Measurements from ENCODE around the gene MAST4.

MAST4 gene

GRCh38 chr5:66642538-66642937 is 46.3 kb downstream of the MAST4 start:
- Histone ChIP-seq H3K27me3 (ENCODE audit: insufficient read depth, poor library complexity, severe bottlenecking) (no peaks in the 10 kb centered on the region), H3K4me3 (ENCODE audit: severe bottlenecking) (no peak overlapping the region), H3K4me1 (ENCODE audit: insufficient read depth, poor library complexity, severe bottlenecking) (no peaks in the 10 kb centered on the region), H3K9me3 (ENCODE audit: severe bottlenecking) (no peaks in the 10 kb centered on the region), H3K27ac (ENCODE audit: poor library complexity, severe bottlenecking) (no peak overlapping the region), H3K36me3 (ENCODE audit: low read depth) (no peaks in the 10 kb centered on the region)
- TF ChIP-seq, protein P1, sequence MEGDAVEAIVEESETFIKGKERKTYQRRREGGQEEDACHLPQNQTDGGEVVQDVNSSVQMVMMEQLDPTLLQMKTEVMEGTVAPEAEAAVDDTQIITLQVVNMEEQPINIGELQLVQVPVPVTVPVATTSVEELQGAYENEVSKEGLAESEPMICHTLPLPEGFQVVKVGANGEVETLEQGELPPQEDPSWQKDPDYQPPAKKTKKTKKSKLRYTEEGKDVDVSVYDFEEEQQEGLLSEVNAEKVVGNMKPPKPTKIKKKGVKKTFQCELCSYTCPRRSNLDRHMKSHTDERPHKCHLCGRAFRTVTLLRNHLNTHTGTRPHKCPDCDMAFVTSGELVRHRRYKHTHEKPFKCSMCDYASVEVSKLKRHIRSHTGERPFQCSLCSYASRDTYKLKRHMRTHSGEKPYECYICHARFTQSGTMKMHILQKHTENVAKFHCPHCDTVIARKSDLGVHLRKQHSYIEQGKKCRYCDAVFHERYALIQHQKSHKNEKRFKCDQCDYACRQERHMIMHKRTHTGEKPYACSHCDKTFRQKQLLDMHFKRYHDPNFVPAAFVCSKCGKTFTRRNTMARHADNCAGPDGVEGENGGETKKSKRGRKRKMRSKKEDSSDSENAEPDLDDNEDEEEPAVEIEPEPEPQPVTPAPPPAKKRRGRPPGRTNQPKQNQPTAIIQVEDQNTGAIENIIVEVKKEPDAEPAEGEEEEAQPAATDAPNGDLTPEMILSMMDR (IDR thresholded peaks at IDR 0.05; ENCODE audit: poor library complexity, severe bottlenecking): no peak
- DNase-seq (ENCODE audit: low spot score) (no peak), ATAC-seq (ENCODE audit: low read depth) (no peak)

DNA sequence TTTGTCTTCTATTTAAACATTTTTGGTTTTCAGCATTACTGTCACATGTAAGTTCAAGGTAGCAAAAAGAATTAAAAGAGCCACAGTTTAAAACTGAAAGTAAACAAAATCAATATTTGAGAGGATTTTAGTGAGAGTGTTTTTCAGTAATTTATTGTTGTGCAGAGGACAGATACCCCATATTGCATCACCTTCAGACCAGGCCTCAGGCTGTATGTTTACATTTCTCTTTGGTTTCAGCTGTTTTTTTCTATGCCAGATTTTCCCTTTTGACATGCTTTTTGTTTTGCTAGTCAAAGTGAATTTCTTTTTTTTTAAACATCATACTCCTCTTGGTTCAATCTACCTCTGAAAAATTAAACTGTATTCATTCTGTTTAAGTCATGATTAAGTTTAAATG is 47.2 kb downstream of the MAST4 start:
- TF ChIP-seq, protein P1 (IDR thresholded peaks at IDR 0.05; ENCODE audit: poor library complexity, severe bottlenecking): no peak
- no peak for ATAC-seq (ENCODE audit: low read depth)

DNA sequence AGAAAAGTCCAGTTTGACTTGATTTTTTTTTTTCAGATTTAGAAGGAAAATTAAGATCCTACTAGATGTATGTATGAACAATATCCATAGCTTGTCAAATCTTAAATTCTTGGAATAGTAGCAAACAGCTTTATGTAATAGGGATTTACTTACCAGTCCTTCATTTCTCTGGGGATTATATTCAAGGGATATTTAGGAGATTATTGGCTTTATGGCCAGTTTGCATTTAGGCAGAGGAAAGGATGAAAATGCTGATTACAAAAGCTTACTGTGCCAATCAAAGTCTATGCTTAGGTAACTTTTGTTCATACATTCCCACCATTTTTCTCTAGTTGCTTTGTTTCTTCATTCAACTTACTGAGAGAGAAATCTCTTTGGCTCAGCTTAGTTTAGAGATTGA is 47.9 kb downstream of the MAST4 start:
- ATAC-seq (ENCODE audit: low read depth): no peak
- Histone ChIP-seq H3K4me1 (ENCODE audit: insufficient read depth, poor library complexity, severe bottlenecking) (no peaks in the 10 kb centered on the region), H3K36me3 (ENCODE audit: low read depth) (no peaks in the 10 kb centered on the region), H3K27ac (ENCODE audit: poor library complexity, severe bottlenecking) (no peak overlapping the region), H3K9me3 (ENCODE audit: severe bottlenecking) (no peaks in the 10 kb centered on the region), H3K27me3 (ENCODE audit: insufficient read depth, poor library complexity, severe bottlenecking) (no peaks in the 10 kb centered on the region), H3K4me3 (ENCODE audit: severe bottlenecking) (no peak overlapping the region)
- TF ChIP-seq, protein P1 (IDR thresholded peaks at IDR 0.05; ENCODE audit: poor library complexity, severe bottlenecking): no peak
- DNase-seq (ENCODE audit: low spot score): no peak

More for the DNA sequence above, 47.2 kb downstream of the MAST4 start:
- Histone ChIP-seq H3K27me3 (ENCODE audit: insufficient read depth, poor library complexity, severe bottlenecking) (no peaks in the 10 kb centered on the region), H3K36me3 (ENCODE audit: low read depth) (no peaks in the 10 kb centered on the region), H3K27ac (ENCODE audit: poor library complexity, severe bottlenecking) (no peak overlapping the region), H3K4me3 (ENCODE audit: severe bottlenecking) (no peak overlapping the region), H3K4me1 (ENCODE audit: insufficient read depth, poor library complexity, severe bottlenecking) (no peaks in the 10 kb centered on the region), H3K9me3 (ENCODE audit: severe bottlenecking) (no peaks in the 10 kb centered on the region)
- no peak for DNase-seq (ENCODE audit: low spot score)

- no peaks in the 10 kb centered on the region for H3K27me3 ChIP-seq (ENCODE audit: insufficient read depth, poor library complexity, severe bottlenecking)
- no peak overlapping the region for H3K4me3 ChIP-seq (ENCODE audit: severe bottlenecking)
- H3K4me1 ChIP-seq (ENCODE audit: insufficient read depth, poor library complexity, severe bottlenecking): no peaks in the 10 kb centered on the region
- ATAC-seq (ENCODE audit: low read depth) (no peak), DNase-seq (ENCODE audit: low spot score) (no peak)
- TF ChIP-seq, protein P1 (IDR thresholded peaks at IDR 0.05; ENCODE audit: poor library complexity, severe bottlenecking): no peak
- H3K27ac ChIP-seq (ENCODE audit: poor library complexity, severe bottlenecking): no peak overlapping the region
- H3K9me3 ChIP-seq (ENCODE audit: severe bottlenecking): no peaks in the 10 kb centered on the region
- H3K36me3 ChIP-seq (ENCODE audit: low read depth): no peaks in the 10 kb centered on the region
Observed at GRCh38 chr5:66645039-66645438, 48.8 kb downstream of the MAST4 start.

- Histone ChIP-seq H3K4me3 (ENCODE audit: severe bottlenecking) (no peak overlapping the region), H3K27me3 (ENCODE audit: insufficient read depth, poor library complexity, severe bottlenecking) (no peaks in the 10 kb centered on the region), H3K27ac (ENCODE audit: poor library complexity, severe bottlenecking) (no peak overlapping the region), H3K9me3 (ENCODE audit: severe bottlenecking) (no peaks in the 10 kb centered on the region), H3K4me1 (ENCODE audit: insufficient read depth, poor library complexity, severe bottlenecking) (no peaks in the 10 kb centered on the region), H3K36me3 (ENCODE audit: low read depth) (no peaks in the 10 kb centered on the region)
- DNase-seq (ENCODE audit: low spot score) (no peak), ATAC-seq (ENCODE audit: low read depth) (no peak)
- TF ChIP-seq, protein P1 (IDR thresholded peaks at IDR 0.05; ENCODE audit: poor library complexity, severe bottlenecking): no peak
Observed at GRCh38 chr5:66646570-66646969, 50.4 kb downstream of the MAST4 start.

Data from RWPE2 (cell line).